ELF-1 (cell line): ENCODE data around the gene LTBP1.

Experiments
- DNase-seq: peaks from one replicate; pipeline ENCODE4 v3.0.0-alpha.2; 2016; ENCODE audit warnings: low read depth, low spot score

Gene LTBP1

GRCh38 chr2:33081691-33082090 is 134.9 kb downstream of the LTBP1 start:
- no peak for DNase-seq

- no peak for DNase-seq
Observed at GRCh38 chr2:33083699-33084387, 137.1 kb downstream of the LTBP1 start.

GRCh38 chr2:33084433-33084832 is 137.7 kb downstream of the LTBP1 start:
- no peak for DNase-seq

GRCh38 chr2:33085646-33086045 is 138.9 kb downstream of the LTBP1 start:
- DNase-seq: no peak

- no peak for DNase-seq
Observed at GRCh38 chr2:33086400-33087015, 139.8 kb downstream of the LTBP1 start.

GRCh38 chr2:33090553-33091134 is 143.9 kb downstream of the LTBP1 start:
- no peak for DNase-seq

- DNase-seq: no peak
Observed at GRCh38 chr2:33091541-33092123, 144.9 kb downstream of the LTBP1 start.

- DNase-seq: no peak
Observed at GRCh38 chr2:33093283-33093993, 146.7 kb downstream of the LTBP1 start.

GRCh38 chr2:33094303-33094702 is 147.6 kb downstream of the LTBP1 start:
- DNase-seq: no peak

- DNase-seq: no peak
Observed at GRCh38 chr2:33099989-33100388, 153.2 kb downstream of the LTBP1 start.

- no peak for DNase-seq
Observed at GRCh38 chr2:33100921-33101320, 154.2 kb downstream of the LTBP1 start.

GRCh38 chr2:33104052-33104623 is 157.4 kb downstream of the LTBP1 start:
- no peak for DNase-seq

GRCh38 chr2:33104726-33105125 is 158.0 kb downstream of the LTBP1 start:
- no peak for DNase-seq

GRCh38 chr2:33106115-33106514 is 159.4 kb downstream of the LTBP1 start:
- no peak for DNase-seq

GRCh38 chr2:33107690-33108482 is 161.1 kb downstream of the LTBP1 start:
- DNase-seq: no peak

- DNase-seq: peak; percentile 60
Observed at GRCh38 chr2:33108483-33109443, 162.0 kb downstream of the LTBP1 start.

- DNase-seq: no peak
Observed at GRCh38 chr2:33110461-33110860, 163.7 kb downstream of the LTBP1 start.

- DNase-seq: peak; percentile 5
Observed at GRCh38 chr2:33111002-33111446, 164.3 kb downstream of the LTBP1 start.

GRCh38 chr2:33115196-33115595 is 168.4 kb downstream of the LTBP1 start:
- no peak for DNase-seq

- DNase-seq: no peak
Observed at GRCh38 chr2:33115728-33116127, 169.0 kb downstream of the LTBP1 start.
